ENCODE data around the gene ZNF277.
A peak's percentile ranks its signal among the peaks of the same experiment; 100 is the strongest.

The ZNF277 gene, protein sequence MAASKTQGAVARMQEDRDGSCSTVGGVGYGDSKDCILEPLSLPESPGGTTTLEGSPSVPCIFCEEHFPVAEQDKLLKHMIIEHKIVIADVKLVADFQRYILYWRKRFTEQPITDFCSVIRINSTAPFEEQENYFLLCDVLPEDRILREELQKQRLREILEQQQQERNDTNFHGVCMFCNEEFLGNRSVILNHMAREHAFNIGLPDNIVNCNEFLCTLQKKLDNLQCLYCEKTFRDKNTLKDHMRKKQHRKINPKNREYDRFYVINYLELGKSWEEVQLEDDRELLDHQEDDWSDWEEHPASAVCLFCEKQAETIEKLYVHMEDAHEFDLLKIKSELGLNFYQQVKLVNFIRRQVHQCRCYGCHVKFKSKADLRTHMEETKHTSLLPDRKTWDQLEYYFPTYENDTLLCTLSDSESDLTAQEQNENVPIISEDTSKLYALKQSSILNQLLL

DNA sequence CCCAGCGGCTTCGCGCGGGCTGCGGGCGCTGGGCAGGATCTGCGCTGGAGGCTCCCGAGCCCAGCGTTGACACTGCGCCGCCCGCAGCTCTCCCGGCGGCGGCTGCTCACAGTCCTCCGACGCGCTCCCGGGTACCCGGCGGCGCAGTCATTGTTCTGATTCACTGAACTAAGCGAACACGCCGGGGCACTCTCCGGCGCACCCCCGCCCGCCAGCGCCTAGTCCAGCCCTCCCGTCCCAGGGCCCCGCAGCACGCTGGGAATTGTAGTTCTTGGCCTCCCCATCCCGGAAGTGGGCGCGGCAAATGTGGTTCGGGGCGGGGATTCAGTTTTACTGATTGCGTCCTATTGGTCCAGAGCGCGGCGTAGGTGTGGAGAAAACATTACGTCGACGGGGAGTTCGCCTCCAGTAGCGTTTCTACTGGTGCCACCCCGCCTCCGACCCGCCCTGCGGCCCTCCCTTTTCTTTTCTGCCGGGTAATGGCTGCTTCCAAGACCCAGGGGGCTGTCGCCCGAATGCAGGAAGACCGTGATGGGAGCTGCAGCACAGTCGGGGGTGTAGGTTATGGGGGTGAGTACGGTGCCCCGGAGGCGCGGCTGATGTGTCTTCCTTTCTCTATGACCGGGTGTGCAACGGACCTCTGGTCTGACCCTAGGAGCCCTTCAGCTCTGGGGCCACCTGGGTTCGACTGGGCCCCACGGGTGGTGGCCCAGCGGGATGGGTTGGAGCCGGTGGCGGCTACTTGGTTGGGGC is at the start of gene ZNF277, which contains the start of gene DOCK4:
TSS of gene ZNF277 (plus strand) at position 458 of the 753 bp plus-strand sequence. CDS start at position 480, 22 bp downstream.
TSS of gene DOCK4 (minus strand) at position 162 of the 753 bp plus-strand sequence. CDS start 261 bp downstream, outside the sequence.
- DNase-seq, result peak; percentile 99

DNA sequence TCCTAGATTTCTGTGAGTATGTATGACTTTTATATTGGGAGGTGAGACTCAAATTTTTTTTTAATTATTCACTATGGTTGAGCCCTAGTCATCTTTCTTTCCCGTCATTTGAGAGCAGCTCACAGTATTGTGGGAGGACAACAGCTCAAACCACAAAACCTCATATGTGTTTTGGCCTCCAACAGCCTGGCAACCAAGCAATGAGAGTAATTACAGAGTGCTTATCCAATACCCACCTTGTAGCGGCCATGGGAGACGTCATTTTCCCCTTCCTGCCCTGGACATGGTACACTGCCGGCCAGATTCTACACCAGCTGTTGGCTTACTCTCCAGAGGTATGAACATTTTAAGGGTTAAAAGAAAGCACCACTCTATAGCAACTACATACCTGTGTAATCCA is 49.4 kb upstream of the ZNF277 start:
- no peak for DNase-seq

DNA sequence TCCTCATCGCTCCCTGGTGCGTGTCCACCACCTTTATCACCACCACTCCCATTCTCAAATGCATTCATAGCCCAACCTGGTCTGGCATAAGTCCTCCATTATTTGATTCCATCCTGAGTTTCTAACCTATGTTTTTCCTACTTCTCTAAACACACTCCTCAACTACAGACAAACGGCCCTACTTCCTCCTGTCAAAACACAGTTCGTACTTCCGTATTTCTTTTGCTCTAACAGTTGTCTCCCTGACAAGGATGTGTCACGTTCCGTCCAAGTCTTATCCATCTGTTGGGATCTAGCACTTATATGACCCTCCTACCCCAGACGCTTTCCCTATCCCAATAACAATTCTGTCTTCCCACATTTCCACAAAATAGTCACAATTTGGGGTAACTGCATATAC is 47.1 kb upstream of the ZNF277 start:
- no peak for DNase-seq

DNA sequence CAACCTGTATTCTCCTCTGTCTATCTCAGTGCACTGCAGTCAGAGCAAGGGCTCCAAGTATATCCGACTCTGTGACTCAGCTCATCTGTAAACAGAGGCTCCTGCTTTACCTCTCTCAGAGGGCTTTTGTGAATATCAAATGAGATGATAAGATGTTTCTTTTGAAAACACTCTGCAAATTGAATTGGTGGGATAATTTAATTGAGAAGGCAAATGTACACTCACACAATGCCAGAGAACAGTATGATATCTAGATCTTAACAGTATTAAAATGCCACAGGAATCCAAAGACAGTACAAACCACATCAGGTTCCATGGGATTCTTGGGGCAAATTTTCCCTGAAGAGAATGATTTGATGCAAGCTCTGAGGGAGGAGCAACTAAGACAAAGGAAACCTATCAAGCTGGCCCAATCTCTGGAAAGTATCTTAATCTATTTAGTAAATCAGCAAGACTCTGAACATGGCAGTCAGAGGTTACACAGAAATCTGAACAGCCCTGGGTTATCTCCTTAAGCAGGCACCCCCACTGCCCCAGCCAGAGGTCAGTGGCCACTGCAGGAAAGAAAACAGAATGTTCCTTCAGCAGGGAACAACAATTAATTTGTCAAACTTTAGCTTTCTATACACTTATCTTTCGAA is 46.2 kb upstream of the ZNF277 start:
- no peak for DNase-seq

DNA sequence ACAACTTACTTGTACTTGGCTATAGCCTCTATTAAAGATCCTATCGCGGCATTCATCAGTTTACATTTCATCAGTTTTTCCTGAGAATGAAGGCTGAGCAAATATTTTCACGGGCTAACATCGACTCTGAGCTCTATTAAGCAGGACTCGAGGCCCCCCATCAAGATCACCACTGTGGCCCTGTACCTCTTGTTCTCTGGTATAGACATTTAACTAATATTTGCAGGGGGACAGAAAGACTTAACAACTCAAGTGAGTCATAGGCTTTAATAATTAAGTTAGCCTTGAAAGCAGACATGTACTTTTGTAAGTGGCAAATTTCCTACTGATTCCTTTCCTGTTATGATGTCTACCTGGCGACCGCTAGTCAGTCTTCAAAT is 45.7 kb upstream of the ZNF277 start:
- no peak for DNase-seq

DNA sequence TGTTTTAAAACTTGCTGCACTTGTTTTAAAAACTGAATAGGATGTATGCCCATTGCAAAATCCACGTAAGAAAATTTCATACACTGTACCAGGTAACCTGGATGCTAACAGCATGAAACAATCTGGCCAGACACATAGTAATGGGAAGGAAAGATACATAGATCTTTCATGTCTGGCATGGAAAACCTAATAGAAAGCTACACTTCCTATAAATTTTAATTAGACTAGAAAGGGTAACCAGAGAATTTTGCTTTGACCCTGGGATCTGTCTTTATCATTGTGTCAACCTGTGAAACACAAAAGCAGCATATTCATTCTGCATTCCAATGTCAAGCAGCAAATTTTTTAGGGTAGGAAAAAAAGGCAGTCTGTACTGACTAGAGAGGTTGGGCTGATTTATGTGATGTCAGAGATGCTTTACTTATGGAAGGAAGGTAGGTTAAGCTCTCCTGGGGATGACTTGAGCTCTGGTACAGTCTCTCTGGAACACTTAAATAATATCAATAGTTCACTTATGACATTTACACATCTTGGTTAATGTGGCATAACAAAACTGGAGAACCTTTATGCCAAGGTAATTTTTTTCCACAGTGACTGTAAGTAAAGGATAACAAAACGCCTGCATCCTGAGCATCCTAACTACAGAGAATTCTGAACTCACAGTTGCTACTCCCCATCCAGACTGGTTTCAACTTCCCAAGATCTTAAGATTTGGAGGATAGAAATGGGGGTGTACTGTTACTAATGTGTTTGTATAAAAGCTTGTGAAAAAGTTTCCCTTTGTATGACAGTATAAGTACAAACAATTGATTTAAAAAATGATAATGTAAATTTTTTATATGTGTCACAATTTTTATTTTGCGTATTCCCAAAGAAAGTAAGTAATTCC is 45.0 kb upstream of the ZNF277 start:
- no peak for DNase-seq

DNA sequence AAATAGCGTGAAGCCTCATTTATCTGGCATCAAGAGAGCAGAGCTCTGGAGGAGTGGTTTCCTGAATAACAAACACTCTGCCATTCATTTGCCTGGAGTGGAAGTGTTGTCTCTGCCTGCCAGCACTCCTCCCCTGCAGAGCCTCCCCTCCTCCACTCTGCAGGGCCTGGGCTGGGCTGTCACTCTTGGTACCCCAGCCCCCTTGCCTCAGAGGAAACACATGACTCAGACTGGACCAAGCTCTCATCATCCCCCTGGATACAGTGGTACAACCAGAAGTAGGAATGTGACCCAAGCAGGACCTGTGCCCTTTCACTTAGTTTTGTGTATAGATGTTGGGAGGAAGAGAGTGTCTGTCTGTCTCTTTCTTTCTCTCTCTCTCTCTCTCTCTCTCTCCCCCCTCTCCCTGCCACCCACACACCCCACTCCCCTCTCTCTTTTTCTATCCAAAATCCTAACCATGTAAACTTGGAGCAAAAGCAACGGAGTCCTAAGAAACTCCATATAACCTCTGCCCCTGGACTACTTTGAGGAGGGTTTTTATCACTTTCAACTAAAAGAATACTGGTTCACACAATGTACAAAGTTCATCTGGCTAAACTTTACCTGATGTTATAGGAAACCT is 44.2 kb upstream of the ZNF277 start:
- no peak for DNase-seq

DNA sequence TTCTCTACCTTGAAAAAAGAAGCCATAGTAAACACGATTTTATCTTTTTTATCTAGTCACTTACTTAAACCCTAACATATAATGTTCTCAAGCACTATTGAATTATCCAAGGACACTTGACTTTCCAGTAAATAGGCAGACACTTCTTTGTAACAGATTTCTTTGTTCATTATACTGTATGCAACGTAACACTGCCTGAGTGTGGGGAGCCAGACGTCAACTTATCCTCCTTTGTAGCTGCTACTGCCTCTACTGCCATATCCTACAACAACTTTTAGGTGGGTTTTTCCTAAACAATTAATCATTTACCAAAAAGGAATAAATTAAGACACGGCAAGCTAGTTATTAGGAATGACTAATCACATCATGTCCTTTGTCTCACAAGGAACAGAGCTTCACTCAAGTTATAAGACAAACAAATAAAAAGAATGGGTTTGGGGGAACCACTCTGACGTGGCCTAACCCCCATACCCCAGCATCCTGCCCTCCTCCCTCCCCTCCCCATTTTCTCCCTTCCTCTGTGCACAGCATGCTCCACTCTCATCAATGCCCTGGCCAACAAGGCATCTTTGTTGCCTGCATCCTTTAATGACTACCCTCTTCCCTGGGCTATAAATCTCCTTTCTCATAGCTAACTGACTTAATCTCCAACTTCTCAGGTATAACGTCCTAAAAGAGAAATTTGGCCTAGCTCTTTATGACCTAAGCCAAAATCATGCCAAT is 43.5 kb upstream of the ZNF277 start:
- no peak for DNase-seq

DNA sequence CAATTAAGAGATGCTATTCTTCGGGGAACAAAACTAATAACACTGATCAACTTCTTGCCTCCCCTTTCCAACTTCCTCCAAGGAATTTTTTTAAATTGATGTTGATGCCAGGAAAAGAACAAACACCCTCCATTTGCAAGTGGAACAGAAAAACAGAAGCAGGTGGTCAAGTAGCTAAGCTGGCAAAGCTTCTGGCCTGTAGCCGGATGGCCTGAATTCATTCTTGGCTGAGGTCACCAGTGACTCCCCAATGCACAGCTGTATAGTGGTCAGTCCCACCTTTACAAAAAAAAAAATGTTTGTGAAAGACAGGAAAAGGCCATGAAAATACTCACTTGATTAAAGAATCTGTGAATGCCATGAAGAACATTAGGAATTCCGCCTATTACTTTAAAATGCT is 39.3 kb upstream of the ZNF277 start:
- DNase-seq, result no peak

DNA sequence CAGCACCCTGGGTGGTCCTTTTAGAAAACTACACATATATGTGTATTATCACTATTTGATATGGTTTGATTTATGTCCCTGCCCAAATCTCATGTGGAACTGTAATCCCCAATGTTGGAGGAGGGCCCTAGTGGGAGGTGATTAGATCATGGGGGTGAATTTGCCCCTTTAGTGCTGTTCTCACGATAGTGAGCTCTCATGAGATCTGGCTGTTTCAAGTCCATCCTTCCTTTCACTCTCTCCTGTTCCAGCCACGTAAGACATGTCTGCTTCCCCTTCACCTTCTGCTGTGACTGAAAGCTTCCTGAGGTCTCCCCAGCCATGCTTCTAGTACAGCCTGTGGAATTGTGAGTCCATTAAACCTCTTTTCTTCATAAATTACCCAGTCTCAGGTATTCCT is 37.6 kb upstream of the ZNF277 start:
- no peak for DNase-seq

DNA sequence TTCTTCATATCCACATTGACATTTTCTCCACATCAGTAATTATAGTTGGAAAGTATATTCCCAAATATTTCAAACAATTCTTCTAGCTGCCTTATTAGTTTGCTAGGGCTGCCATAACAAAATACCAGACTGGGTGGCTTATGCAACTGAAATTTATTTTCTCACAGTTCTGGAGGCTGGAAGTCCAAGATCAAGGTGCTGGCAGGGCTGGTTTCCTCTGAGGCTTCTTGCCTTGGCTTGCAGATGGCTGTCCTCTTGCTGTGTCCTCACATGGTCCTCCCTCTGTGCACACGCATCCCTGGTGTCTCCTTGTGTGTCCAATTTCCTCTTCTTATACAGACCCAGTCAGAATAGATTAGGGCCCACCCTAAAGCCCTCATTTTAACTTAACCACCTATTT is 34.8 kb upstream of the ZNF277 start:
- no peak for DNase-seq

DNA sequence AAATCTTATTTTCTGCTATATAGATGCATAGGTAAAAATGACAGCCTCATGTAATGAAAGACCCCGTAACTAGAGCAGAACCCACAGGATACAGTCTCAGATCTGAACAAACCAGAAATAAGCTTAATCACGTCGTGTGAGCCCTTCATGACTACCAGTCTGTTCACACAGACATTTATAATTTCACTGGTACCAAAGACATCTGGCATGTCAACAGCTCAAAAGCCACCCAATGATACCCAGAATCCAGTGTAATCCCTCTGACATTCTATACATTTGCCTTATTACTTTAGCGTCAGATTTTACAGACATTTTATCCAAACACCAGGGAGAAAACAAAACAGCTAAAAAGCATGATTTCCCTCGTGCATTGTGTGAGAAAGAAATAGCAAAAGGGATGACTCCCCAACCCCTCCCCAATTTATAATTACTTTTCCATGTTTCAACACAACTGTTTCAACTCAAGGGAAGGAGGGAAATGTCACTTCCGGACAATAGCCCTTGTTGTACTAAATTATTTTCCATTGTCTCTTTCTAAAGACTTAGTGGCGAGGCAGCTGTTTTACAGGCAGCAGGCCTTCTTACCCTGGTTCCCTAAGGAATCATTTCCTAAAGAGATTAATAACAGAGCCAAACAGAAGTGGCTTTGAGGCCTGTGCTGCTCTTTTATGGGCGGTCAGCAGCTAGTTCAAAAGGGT is 33.5 kb upstream of the ZNF277 start:
- no peak for DNase-seq

DNA sequence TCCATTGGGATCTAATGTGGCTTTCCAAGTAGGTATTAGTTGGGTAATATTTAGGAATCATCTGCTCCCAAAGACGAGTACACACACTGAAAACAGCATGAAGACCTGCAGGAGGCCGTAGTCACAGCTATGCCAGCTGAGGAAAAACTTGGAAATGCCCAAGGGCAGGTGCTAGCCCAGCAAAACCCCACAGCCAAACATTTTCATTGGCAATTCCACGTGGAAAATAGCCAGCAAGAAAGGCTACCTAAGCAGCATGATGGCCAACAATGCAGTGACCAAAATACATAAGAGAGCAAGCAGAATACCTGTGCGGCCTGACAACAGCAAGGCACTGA is 33.0 kb upstream of the ZNF277 start:
- DNase-seq, result no peak

DNA sequence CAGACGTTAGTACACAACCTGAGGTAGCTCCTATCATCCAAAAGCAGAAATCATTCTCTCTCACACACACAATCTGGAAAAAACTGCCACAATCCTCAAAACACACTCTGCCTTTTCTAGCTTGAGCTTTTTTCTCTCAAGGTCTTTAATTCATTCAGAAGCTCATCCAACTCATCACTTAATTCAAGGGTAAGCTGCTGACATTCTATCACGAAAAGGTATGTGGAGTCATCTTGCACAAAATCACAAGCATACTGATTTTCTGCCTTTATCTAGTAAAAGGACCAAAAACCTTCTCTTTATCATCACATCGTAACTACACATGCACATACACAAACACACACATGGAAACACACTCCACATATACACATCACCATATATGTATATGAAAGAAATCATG is 32.3 kb upstream of the ZNF277 start:
- DNase-seq, result no peak

DNA sequence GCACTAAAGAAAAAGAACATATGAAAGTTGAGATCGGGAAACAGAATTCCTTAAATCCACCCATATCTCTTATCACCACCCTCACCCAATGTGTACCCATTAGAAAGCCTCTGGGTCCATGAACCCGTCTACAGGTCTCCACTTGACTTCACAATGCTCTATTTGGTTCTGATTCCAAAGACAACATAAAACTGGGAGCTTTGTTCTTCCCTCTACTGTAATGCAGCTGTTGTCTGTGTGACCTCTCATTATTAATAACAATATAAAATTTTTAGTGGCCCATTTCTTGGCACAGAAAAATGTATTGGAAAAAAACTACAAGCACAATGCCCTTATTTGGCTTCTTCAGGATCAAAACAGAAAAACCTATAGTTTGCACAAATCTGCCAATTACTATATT is 30.3 kb upstream of the ZNF277 start:
- DNase-seq, result no peak

DNA sequence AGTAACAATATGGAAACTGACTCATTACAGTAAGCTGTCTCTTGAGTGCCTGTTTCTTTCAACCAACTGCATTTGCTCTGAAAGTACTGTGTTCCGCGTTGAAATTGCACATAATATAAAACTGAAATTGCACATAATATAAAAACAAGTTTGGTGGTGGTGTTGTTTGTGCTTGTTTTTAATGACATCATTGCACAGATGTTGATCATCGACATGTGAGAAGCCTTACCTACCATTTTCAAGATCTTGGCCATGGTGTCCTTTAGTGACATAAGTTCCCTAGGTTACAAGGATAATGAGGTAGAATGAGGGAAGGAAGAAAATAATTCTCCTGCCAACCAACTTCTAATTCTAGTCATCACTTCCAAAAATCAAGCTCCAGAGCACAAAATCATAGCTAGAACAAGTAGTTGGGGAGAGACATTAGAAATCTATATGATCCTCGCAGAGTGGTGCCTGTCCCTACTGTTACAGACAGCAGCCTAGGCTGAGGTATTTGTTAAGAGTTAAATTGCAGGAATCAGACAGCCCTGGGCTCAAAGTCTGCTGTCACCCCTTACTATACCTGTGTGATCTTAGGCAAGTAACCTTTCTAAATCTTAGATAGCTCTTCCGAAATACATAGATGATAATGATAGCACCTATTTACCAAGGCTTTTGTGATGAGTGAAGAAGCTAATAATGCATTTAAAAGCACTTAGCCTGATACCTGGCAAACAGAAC is 29.6 kb upstream of the ZNF277 start:
- no peak for DNase-seq

DNA sequence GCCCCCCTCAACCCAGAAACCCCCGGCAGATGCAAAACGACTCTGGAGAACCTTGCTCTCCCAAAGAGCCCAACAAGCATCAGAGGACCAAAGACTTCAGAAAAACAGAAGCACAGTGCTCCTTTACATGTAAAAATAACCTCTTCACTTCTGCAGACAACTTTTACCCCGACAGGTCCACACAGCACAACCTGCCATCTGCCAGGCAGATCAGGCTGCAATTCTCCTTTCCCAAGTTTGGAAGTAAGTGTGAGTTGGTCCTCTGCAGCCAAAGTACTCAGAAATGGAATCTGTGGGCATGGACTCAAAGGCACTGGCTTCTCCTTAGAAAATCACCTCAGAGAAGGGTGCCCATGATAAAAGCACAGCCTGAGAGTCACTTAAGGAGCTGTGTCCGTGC is 26.3 kb upstream of the ZNF277 start:
- no peak for DNase-seq

DNA sequence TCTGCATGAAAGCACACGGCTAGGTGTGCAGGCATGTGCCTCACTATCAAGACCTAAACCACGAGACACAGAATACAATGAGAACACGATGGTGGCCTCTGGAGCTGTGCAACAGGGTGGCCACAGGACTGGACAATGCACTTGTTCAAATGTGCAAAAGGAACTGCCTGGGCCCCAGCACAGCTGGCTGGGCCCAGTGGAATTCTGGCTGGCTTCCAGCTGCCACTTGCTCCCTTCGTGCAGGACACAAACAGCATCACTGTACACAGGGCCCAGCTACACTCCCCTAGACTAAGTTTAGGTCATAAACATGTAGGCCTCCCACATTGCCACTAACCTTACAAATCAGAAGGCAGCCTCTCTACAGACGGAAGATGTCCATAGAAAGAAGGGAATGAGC is 23.7 kb upstream of the ZNF277 start:
- no peak for DNase-seq

DNA sequence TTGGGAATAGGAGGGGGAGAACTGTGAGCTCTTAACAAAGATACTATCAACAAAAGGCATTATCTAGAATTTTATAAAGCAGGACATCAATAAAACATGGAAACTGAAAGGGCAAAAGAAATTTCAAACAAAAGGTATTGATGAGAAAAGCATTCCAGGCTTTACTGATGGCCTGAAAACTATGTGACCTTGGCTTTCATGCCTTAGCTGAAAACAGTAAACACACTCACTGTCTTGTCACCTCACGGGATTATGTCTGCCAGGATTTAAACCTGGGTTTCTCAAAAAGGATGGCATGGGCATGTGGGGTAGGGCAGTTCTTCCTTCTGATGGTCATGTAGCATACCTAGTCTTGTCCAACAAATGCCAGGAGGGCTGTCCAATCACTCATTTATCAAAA is 23.2 kb upstream of the ZNF277 start:
- no peak for DNase-seq

DNA sequence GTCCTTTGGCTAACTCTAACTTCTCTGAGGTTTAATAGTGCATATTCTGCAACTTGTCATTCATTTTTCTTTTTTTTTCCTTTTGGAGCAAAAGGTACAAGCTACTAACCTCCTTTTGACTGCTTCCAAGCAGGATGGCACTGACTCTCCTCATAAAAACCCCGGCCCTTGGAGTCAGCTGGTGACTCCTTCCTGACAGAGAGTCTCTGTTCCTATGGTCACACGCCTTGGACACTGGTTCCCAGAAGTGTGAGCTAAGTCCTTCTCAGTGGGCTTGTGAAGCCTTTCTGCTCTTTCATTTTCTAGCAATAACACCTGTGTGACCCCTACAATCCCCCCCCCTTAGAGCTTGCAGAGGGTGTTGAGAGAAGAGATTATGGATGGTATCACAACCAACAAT is 22.0 kb upstream of the ZNF277 start:
- no peak for DNase-seq

Data from stimulated activated CD4-positive, alpha-beta T cell treated with anti-CD3 and anti-CD28 coated beads, Interleukin-4, amount 100 ng/mL, for 4 hours (primary cell).